ENCODE results near the gene ACSS1.
"Not testable (repeated sequence)": the region's sequence is repeated elsewhere in the genome, so short reads cannot be mapped to it uniquely, and the experiment has no call there.

ACSS1 gene

DNA sequence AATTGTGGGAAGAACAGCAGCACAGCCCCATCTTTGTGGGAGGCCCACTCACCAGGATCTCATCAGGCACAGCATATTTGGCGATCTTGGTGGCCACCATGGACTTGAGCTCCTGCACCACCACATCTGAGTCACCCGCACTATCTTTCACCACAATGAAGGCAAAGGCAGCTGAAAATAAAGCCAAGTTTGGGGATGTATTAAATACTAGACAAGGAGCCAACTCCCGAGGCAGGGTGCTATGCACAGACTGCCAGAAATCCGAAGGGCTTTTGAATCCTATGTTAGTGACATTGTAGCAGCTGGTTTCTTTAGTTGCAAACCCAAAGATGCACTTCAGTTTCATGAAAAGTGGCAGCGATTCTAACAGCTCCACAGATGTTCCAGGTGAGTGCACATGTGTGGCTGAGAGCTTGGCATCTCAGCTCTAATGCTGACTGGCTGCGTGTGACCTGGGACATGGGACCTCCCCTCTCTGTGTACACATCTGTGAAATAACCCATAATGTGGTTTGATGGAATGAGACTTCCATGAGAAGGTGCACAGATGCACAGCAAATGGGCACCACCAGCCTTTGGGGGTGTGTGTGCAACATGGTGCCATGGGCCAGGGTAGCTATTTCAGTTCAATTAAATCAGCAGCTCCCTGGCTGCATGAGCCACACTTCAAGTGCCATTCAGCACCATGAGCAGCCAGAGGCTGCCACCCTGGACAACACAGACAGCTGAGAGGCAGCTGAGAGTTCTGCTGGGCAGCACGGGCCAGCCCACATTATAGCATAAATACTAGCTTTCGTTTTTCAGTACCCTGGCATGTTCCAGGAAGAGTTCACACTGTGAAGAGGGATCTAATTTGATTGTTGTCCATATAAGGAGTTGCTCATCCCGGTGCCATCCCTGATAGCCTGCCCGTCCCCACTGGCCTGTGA is 48.5 kb downstream of the ACSS1 start:
- no peak for DNase-seq (ENCODE audit: low spot score)

DNA sequence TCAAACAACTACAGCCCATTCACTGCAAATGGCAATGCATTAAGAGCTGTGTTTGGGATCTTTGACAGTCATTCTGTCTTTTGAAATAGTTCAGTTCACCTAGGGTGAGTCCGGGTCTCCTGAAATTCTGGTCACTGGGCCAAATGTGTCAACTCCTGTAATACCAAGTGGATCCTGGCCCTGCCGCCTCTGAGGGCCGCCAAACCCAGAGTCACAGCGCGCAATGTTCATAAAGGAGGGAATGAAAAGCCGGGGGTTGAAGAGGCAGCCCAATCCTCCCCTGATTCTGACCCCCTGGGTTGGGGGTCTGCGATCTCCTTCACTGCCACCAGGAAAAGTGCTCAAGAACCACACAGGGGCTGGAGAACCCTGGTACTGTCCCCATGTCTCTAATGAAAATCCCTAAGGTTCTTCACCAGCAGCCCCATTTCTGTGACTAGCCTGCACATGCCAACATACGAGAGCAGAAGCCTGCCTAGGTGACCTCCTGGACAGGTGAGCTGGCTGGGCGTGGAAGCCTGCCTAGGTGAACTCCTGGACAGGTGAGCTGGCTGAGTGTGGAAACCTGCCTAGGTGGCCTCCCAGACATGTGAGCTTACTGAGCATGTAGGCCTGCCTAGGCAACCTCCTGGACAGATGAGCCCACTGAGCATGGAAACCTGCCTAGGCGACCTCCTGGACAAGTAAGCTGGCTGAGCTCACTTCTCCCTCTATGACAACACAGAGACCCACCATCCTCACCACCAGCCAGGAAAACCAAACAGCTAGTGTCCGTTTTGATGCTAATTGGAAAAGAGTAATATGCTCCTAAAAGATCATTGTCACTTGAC is 49.3 kb downstream of the ACSS1 start:
- DNase-seq (ENCODE audit: low spot score) = no peak

DNA sequence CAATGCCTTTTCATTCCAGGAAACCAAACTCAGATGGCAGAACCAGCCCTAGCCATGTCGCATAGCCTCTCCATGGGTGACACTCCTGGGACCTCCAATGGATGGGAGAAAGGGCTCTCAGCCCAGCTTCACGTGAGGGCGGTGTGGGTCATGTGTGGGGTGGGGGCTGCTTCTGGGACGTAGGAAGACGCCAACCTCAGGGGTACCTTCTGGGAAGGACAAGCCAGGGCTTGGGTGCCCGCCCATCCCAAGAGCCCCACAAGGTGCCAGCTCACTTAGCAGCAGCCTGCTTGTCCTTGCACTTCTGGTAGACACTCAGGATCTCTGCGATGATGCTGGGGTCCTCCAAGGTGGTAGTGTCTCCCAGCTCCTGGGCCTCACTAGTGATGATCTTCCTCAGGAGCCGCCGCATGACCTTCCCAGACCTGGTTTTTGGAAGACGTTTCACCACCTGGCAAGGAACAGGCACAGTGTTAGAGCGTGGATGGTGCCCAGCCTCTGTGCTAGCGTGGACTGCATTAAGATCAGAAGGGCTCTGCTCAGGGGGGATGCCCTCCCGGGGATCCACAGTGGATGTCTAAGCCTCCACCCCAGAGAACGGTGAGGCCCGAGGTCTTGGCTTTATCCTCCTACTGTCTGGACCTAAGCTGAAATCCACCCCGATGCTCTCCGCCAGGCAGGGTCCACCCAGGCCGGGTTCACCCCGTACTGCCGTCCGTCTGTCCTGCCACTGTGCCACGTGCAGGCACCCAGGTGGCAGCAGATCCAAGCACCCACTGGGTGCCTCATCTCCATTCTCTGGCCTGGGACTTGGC is 50.2 kb downstream of the ACSS1 start:
- no peak for DNase-seq (ENCODE audit: low spot score)

DNA sequence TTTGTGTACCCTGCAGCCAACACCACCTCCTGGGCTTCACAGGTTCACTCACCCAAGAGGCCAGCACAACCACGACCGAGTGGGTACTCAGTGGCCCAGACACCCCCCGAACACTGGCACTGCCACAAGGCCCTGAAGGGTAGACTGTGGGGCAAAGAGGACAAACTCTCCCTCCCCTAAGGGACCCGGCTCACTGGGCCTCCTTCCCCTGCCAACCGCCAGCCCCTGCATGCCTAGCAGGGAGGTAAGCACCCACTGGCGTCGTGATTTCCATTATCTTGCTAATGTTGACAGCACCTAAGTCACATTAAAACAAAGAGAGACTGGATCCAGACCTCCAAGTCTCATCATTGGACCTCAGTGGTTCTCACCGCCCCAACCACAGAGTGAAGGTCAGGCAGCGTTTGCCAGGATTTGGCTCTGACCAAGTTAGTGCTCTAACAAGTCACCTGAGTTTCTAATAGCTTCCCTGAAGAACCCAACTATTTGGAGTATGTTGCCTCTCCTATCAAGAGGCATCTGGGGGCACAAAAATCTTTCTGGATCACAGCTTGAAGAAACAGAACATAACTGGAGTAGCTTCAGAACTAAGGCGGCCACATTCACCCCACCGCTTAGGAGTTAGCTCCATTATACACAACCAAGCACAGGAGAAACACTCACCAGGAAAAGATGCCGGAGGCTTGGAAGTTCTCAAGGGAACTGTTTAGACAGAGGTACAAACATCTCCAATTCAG is 51.3 kb downstream of the ACSS1 start:
- DNase-seq (ENCODE audit: low spot score) = no peak

DNA sequence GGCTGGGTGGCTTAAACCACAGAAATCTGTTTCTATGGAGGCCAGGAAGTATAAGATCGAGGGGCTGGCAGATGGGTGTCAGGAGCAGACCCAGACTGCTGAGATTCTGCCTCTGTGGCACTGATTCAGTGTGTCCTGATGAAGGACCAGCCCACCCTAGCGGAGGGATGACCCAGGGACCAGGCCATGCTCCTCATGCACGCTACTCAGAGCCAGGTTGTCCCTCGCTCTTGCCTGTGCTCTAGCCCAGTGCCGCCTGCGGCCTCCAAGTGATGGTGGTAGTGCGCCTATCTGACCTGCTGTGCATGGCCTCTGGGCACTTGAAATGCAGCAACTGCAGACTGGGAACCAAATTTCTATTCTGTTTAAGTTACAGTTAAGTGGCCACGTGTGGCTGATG is 52.3 kb downstream of the ACSS1 start:
- DNase-seq (ENCODE audit: low spot score) = no peak

DNA sequence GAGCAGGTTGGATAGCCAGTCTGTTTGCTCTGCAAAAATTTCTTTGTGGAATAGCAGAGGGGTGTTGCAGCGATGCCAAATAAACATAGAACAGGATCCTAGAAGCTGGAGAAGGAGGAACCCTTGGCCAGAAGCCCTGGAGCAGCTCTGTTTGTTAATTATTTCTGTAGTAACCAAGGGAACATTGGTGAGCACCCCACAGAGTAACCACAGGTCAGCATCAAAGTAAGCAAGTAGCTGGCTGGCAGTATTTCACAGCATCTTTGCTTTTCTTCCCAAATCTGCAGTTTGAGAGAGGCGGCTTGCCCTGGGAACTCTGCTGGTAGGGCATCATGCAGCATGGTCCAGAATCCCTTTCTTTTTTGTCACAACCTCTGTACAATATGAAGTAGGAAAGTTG is 52.7 kb downstream of the ACSS1 start:
- DNase-seq (ENCODE audit: low spot score) = no peak

DNA sequence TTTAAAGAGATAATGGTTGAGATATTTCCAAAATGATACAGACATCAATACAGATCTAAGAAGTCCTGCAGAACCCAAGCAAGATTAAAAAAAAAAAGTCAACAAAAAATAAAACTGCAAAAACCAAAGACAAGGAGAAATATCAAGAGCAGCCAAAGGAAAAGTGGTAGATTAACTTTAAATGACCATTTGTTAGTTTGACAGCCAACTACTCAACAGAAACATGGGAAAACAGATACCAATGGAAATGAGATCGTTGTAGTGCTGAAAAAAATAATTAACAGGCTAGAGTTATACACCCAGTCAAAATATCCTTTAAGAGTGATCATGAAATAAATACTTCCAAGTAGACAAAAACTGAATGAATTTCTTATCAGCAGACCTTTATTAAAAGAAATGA is 54.9 kb downstream of the ACSS1 start:
- no peak for DNase-seq (ENCODE audit: low spot score)

DNA sequence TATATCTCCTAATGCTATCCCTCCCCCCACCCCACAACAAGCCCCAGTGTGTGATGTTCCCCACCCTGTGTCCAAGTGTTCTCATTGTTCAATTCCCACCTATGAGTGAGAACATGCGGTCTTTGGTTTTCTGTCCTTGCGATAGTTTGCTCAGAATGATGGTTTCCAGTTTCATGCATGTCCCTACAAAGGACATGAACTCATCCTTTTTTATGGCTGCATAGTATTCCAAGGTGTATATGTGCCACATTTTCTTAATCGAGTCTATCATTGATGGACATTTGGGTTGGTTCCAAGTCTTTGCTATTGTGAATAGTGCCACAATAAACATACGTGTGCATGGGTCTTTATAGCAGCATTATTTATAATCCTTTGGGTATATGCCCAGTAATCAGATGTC is 56.6 kb downstream of the ACSS1 start:
- not testable (repeated sequence) for DNase-seq (ENCODE audit: low spot score)

DNA sequence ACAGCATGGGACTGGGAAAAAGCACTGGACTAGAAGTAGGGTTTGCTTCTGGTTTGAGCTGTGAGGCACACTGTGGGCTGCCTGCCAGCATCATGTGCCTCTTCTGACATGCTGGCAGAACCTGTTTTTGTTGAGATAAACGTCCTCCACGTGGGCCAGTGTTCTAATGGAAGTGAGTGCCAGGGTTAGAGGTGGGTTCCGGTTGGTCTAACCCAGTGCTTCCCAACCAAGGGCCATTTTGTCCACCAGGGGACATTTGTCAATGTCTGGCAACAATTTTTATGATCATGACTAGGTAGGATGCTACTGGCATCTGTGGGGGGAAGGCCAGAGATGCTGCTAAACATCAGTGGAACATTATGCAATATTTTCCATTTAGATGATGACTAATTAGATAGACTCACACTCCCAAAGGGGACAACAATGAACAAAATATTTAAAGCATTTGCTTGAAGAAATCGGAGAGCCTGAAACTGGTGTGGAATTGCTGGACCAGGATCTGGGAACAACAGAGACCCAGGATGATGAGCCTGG is 57.6 kb downstream of the ACSS1 start:
- peak; percentile 26 for DNase-seq (ENCODE audit: low spot score)

DNA sequence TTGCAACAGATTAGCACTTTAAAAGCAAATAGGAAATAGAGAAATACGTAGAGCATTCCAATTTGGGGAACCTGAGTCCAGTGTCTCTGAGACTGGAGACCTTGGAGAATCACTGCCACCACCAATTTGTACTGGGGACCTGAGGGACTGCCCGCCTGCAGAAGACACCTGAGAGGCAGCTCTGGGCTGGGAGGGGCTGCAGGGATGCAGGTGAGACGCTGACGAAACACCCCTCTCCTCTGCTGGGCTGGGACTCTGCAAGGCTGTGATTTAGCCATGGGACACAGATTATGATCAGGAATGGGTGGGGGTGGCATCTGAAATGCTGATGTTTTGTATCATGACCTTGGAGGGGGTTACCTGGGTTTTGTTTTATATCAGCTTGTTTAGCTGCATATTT is 58.4 kb downstream of the ACSS1 start:
- no peak for DNase-seq (ENCODE audit: low spot score)

DNA sequence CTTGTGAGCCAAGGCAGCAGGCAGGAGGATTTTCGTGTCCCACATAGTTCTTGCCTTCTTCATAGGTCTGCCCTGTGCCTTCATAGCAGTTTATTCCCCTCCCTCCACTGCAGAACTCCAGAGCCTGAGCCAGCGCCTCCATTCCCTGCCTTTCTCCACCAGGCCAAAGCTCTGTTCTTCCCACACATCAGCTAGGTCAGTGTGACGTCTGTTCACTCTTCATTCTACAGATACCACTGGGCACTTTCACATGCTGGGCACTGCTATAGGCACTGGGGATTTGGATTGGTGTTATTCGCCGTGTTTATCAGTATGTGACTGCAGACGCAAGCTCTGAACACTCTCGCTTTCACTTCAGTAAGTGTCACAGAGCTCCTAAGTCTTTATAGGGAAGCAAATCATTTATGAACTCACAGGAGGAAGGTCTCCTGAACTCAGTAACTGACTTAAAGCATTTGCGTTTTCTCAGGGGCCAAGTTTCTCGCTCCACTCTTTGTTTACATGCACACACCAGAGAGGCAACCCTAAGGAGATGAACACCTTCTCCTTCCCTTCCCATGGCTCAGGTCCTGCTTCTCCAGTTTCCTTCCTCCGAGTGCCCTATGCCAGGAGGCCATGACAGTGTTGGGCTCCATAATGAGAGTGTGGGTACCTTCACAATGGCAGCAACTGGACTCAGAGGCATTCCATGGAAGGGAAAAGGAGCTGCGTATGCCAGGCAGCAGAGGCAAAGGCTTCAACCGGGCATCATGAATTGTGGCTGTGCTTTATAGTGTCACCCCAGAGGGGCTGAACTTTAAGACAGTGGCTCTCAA is 59.1 kb downstream of the ACSS1 start:
- no peak for DNase-seq (ENCODE audit: low spot score)

DNA sequence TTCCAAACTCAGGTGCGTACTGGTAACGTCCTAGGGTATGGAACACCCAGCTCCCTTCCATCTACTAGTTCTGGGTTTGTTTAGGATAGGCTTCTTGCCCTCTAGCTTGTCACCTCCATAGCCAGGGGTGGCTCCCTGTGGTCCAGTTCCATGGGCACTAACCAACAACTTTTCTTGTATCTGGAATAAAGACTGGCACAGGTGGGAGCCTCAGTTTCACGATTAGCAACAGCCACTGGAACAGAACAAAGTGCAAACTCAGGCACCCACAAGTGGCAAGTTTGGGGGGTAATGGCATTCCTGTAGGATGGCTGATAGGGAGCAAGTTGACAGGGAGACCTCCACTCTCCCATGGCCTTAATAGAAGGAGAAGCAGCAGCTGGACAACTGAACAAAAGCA is 59.8 kb downstream of the ACSS1 start:
- DNase-seq (ENCODE audit: low spot score) = no peak

DNA sequence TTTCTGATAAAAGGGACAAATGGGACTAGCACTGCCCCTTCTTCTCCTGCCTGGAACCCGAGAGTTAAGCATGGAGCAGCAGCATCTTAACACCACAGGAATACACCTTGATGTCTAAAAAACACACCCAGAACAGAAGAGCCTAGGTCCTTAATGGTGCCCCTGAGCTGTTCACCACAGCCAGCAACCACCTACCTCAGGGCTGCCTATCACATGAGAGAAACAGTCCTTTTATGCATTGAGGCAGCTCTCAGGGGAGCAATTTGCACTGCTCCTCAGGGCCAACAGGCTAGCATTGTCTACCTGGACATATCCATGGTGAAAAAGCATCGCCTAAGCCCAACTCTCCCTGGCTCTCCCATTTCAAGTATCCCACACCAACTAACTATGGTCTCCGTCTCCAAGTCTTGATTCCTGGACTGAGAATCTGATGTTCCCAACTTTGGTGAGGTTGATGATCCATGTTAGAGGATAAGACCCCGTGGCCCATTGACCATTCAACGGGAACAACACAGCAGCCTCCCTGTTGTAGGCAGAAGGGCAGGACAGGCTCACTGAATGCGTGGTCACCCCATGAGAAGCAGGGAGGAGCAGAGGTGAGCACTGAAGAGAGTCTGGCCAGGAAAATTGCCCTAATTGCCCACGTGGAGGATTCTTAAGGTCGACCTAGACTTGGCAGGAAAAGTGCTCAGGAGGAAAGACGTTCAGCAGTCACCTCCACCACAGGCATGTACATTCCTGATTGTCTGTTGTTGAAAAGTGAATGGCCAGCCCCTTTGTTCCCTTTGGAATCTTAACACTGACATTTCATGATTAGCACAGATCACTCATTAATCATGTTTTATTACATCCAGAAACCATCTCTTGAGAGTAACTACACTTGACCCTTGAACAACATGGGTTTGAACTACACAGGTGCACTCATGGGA is 61.2 kb downstream of the ACSS1 start:
- DNase-seq (ENCODE audit: low spot score) = no peak

DNA sequence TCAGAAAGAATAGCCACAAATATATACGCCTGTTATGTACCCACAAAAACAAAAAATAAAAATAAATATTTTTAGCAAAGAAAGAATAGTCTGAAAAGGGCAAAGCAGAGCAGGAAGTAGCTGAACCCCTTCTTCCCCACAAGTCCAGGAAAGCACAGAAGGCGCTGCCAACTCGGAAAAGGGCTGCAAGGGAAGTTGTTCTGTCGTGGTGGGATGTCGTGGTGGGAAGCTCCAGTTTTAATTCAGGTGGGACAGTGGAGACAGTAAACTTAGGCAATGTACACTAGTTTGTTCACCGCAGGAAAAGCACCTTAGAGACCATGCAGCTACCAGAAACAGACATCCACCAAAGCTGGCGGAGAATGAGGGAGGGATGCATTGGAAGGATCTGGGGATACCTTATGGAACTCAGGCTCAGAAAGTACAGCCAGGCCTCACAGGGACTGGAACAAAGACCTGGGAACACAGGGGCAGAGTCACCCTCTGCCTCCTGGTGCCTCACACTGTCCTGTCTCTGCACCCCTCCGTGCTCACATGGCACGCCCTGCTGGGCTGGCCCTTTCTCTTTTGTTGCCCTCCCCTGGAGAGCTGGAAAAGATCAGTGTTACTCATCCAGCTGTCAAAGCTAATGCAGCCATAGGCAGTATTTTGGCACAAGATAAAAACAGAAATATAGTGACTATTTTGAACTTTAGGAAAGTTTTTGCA is 62.0 kb downstream of the ACSS1 start:
- DNase-seq (ENCODE audit: low spot score) = no peak

DNA sequence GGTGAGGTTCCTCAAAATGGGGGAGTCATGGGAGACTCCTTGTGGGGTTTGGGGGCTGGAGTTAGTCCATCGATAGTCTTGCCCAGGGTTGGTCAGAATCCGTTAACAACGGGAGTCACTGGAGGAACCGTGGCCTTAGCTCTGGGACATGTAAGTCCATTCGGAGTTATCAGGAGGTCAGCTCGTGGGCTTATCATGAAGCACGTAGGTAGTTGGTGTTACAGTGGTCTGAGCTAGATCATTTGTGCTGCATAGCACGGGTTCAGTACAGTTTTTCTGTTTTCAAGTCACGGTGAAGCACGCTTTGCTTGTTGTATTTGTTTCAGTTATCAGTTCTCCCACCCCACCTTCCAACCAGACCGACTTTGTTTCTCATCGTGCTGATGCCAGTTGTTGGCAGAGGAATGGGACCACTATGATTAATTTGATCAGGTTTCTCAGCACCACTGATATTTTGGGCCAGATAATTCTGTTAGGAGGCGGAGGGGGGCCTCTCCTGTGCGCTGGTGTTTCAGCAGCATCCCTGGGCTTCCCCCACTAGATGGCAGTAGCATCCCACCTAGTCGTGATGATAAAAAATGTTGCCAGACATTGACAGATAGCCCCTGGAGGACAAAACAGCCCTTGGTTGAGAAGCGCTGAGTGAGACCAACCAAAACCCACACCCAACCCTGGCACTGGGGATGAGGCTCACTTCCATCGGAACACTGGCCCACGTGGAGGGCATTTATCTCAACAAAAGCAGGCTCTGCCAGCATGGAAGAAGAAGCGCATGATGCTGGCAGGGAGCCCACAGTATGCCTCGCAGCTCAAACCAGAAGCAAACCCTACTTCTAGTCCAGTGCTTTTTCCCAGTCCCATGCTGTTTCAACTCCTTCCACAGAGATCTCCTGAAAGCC is 63.2 kb downstream of the ACSS1 start:
- DNase-seq (ENCODE audit: low spot score) = peak; percentile 73

DNA sequence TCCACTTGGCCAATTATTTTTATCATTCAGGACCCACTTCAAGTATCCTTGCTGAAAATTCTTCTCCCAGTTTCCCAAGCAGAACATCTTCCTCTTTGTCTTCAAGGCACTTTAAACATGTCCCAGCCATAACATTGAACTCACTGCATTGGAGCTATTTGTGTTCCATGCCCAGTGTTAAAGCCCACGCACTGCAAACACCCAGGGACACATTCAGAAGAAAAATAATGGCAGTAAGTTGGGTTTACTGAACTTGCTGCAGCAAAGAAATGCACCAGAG is 63.8 kb downstream of the ACSS1 start:
- no peak for DNase-seq (ENCODE audit: low spot score)

DNA sequence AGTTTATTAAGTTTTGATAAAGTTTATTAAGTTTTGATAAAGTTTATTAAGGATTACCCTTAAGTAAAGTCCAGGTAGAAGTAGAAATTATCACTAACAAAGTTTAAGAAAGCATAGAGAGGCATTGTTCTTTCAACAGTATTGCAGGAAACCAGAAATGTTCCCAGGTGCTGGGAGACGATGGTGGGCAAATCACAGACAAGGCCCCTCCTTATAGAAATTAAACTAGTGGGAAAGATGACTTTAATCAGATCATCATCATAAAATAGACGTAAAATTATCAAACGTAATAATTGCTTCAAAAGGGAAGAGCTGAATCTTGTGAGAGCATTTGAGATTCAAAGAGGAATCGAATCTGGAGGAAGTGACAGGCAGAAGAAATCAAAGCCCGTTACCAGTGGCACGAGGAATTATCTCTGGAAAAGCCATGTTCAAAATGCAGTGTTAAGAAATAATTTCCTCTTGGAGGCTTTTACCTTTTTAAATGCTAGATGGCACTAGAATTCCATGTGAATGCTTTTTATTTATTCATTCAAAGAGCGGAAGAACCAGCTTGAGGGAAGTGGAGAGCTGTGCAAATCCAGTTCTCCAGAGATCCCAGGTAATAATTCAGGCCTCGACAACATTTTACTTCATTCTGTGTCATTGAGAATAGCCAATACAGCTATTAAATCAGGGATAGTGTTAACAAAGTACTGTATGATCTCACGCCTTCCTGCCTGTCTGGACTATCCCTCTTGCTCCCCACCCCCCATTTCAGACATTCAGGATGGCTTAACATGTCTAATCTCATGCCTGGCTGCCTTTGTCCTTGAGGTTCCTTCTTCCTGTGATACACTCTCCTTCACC is 64.4 kb downstream of the ACSS1 start:
- peak; percentile 49 for DNase-seq (ENCODE audit: low spot score)
